Measurements from ENCODE around the gene BPTF.
"Not testable (repeated sequence)": the region's sequence is repeated elsewhere in the genome, so short reads cannot be mapped to it uniquely, and the experiment has no call there.

Gene BPTF

DNA sequence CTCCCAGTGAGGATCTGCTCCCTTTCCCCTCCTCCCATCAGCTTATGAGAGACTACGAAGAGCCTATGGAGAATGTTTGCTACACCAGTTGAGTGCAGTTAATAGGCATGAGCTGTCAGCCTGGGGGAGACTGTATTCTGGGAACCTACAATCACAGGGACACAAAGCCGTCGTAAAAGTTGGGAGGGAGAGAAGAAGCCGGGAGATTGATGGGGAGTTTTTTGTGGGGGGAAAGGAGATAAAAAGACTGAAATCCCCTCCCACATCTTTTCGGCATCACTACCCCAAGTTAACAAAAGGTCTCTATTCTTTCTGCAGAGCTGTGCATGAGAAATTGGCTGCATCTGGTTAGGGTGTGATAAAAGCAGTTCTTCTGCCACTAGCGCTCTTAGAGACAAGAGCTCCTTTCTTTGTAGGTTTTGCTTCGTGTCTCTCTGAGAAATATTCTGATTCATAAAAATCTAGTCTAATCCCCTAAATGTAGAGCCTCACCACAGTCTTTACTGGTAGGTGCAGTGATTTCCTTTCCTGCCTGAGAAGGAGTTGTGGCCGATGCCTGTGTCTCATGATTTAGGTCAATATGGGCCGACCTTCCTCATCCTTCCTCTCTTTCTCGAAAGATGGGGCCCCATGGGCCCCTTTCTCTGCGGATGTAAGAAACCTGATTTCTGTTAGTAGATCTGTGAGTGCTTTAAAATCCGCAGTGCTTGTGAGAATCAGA is 77.4 kb downstream of the BPTF start:
- DNase-seq: no peak

DNA sequence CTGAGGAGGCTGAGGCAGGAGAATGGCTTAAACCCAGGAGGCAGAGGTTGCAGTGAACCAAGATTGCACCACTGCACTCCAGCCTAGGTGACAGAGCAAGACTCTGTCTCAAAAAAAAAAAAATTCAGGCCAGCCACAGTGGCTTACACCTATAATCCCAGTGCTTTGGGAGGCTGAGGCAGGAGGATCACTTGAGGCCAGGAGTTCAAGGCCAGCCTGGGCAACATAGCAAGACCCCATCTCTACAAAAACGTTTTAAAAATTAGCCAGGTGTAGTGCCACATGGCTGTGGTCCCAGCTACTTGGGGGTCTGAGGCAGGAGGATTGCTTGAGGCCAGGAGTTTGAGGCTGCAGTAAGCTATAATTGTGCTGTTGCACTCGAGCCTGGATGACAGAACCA is 80.0 kb downstream of the BPTF start:
- DNase-seq: not testable (repeated sequence)

DNA sequence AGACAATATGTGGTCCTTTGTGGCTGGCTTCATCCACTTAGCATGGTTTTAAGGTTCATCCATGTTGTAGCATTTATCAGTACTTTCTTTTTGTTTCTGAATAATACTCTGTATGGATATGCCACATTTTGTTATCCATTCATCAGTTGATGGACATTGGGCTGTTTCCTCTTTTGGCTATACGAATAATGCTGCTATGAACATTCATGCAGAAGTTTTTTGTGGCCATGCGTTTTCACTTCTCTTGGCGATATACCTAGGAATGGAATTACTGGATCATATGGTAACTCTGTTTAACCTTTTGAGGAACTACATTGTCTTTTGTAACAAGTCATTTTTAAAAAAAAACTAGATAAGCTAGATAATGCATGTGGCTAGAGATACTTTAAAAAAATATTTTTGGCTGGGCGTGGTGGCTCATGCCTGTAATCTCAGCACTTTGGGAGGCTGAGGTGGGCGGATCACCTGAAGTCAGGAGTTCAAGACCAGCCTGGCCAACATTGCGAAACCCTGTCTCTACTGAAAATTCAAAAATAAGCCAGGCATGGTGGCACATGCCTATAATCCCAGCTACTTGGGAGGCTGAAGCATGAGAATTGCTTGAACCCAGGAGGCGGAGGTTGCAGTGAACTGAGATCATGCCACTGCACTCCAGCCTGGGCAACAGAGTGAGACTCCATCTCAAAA is 85.0 kb downstream of the BPTF start:
- DNase-seq: not testable (repeated sequence)

DNA sequence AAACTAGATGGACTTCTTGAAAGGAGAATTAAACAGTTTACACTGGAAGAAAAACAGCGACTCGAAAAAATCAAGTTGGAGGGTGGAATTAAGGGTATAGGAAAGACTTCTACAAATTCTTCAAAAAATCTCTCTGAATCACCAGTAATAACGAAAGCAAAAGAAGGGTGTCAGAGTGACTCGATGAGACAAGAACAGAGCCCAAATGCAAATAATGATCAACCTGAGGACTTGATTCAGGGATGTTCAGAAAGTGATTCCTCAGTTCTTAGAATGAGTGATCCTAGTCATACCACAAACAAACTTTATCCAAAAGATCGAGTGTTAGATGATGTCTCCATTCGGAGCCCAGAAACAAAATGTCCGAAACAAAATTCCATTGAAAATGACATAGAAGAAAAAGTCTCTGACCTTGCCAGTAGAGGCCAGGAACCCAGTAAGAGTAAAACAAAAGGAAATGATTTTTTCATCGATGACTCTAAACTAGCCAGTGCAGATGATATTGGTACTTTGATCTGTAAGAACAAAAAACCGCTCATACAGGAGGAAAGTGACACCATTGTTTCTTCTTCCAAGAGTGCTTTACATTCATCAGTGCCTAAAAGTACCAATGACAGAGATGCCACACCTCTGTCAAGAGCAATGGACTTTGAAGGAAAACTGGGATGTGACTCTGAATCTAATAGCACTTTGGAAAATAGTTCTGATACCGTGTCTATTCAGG is 85.9 kb downstream of the BPTF start:
- DNase-seq: no peak

DNA sequence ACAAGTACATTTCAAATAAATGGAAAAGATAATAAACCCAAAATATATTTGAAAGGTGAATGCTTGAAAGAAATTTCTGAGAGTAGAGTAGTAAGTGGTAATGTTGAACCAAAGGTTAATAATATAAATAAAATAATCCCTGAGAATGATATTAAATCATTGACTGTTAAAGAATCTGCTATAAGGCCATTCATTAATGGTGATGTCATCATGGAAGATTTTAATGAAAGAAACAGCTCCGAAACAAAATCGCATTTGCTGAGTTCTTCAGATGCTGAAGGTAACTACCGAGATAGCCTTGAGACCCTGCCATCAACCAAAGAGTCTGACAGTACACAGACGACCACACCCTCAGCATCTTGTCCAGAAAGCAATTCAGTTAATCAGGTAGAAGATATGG is 86.8 kb downstream of the BPTF start:
- DNase-seq: no peak

DNA sequence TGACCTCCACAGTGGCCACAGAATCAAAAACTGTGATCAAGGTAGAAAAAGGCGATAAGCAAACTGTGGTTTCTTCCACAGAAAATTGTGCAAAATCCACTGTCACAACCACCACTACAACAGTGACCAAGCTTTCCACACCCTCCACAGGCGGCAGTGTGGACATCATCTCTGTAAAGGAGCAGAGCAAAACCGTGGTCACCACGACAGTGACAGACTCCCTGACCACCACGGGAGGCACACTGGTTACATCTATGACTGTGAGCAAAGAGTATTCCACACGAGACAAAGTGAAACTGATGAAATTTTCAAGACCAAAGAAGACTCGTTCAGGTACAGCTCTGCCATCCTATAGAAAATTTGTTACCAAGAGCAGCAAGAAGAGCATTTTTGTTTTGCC is 87.4 kb downstream of the BPTF start:
- peak in 1 of 2 experiments; percentile 9 for DNase-seq

DNA sequence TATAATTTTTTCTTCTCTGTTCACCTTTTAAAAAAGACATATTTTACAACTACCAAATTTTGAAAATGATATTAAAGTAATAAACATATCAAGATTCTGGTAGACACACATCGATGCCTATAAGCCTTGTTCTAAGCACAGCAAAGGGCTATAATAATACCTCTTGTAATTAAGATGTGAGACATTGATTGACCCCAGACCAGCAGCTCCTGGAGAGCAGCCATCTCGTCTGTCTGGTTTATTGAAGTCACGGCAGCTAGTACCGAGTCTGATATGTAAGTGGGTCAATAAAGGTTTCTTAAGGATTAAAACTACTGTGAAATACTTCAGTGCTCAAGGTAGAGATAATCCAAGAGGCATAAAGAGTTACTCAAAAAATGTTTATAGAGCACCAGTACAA is 94.9 kb downstream of the BPTF start:
- no peak for DNase-seq

DNA sequence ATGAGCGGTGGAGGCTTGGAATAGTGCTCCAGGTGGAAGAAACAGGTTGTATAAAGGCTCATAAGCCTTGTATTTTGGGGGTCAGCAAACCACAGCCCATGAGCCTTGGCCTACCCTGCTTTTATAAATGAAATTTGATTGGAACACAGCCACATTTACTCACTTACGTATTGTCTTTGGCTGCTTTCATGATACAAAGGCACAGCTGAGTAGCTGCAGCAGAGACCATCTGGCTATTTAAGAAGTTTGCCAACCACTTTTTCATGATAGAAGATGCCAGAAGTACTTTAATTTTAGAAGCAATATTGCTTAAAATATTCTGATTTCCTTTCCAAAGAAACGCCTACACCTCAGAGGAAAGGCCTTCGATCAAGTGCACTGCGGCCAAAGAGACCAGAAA is 97.2 kb downstream of the BPTF start:
- no peak for DNase-seq

DNA sequence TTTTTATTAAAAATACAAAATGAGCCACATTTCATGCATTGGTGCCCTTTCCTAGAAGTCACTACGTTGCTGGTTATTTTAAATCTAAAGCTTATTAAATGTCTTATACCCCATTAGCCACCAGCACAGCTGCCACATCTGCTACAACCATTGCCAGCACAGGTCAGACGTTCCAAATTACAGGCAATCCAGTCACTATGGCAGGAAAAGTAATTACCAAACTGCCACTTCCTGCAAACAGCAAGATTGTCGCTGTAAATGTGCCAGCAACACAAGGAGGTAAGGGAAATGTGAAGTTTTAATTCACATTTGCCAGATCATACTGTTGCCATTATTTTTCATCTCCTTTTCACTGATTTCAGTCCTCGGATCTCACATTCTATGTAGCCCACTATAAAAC is 103.5 kb downstream of the BPTF start:
- not testable (repeated sequence) for DNase-seq

DNA sequence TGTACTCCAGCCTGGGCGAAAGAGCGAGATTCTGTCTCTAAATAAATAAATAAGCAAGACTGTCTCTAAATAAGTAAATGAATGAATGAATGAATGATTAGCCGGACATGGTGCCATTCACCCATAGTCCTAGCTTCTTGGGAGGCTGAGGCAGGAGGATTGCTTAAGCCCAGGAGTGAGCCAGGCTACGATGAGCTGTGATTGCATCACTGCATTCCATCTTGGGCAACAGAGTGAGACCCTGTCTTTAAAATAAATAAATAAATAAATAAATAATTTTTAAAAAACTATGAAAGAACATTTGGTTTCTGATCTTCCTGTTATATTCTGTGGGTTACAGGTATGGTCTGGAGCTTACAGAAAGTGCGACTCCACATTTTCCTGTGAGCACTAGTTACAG is 105.9 kb downstream of the BPTF start:
- DNase-seq: no peak

DNA sequence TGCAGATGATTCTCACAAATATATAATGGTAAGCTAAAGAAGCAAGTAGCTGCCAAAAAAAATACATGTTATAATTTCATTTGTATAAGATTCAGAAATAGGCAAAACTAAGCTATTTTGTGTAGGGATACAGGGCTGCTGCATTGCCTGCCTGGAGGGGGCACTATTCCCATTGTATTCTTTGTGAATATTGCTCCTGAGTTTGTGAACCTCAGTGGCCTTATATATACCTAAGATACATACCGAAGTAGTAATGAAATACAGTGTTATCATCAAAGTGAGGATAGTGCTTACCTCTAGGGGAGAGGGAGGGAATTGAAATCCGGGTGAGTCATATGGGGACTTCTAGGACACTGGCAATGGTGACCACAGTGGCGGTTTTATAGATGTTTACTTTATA is 117.5 kb downstream of the BPTF start:
- no peak for DNase-seq

DNA sequence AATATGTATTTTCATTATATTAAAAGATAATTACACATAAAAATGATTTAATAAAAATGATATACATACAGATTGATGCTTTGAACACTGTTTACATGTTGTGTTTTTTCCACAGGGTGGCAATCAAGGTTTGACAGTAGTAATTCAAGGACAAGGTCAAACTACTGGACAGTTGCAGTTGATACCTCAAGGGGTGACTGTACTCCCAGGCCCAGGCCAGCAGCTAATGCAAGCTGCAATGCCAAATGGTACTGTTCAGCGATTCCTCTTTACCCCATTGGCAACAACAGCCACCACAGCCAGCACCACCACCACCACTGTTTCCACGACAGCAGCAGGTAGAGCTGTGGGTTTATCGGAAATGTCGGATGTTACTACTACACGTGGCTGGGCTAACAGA is 118.7 kb downstream of the BPTF start:
- no peak for DNase-seq

DNA sequence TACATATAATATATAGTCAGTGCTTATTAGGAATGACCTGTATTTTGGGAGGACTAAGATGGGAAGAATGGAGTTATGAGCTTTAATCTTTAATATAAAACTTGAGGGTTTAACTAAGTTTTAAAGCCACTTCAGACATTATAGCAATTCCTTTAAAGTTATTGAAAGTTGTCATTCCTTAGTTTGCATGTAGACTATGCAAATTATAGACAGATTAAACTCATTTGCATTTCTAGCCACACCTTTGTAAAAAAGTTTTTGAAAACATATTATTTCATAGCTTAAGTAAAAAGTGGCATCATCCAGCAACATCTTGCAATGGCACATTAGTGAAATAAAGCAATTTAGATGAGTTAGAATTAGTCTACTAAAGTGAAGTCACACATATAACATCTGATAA is 121.2 kb downstream of the BPTF start:
- DNase-seq: no peak

DNA sequence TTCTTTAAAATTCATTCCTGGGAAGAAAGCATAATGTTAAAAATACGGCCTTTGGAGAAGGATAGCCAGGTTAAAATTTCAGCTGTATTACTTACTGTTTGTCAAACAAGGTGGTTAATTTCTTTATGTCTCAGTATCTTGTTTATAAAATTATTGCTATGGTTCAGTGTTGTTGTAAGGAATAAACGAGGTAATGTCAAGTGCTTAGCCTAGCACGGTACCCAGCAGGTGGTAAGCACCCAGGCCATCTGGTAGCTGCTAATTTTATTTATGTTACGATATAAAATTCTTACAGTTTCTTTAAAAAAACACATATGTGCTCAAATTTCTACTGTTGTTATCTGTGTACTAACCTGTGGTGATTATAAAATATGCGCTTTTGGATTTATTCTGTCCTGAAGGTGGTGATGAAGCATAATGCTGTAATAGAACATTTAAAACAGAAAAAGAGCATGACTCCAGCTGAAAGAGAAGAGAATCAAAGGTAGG is 122.1 kb downstream of the BPTF start:
- DNase-seq: no peak

DNA sequence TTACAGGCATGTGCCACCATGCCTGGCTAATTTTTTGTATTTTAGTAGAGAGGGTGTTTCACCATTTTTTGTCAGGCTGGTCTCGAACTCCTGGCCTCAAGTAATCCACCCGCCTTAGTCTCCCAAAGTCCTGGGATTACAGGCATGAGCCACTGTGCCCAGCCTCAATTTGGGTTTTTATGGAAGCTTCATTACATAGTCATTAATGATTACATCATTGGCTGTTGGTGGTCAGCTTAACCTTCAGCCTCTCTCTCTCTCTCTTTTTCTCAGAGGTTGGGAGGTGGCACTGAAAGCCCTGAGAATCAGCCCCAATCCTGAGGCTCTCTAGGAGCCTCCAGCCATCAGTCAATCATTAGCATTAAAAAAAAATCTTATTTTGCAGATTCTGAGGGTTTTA is 125.6 kb downstream of the BPTF start:
- no peak for DNase-seq

DNA sequence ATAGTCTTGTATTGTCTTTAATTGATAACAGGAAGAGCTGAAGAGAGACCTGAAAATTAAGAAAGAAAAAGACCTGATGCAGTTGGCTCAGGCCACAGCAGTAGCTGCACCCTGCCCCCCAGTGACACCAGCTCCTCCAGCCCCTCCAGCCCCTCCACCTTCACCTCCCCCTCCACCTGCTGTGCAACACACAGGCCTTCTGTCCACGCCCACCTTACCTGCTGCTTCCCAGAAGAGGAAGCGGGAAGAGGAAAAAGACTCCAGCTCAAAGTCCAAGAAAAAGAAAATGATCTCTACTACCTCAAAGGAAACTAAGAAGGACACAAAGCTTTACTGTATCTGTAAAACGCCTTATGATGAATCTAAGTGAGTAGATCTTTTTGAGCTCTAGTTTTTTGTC is 134.2 kb downstream of the BPTF start:
- DNase-seq: no peak

DNA sequence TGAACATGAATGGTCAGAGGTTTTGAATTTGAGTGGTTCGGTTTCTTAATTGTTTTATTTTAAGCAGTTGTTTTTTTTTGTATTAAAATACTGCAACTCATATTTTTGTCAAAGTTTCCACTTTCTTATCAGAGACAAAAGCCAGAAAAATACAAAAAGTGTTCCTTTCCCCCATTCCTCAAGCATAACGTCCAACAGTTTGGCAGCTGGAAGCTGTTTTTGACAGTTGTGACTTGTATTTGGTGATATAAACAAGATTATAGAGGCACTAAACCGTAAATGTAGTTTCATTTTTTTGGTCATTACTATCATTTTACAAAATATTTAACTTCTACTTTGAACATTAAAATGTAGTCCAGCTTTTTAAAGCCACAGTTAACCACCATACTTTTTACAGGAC is 135.0 kb downstream of the BPTF start:
- DNase-seq: not testable (repeated sequence)

DNA sequence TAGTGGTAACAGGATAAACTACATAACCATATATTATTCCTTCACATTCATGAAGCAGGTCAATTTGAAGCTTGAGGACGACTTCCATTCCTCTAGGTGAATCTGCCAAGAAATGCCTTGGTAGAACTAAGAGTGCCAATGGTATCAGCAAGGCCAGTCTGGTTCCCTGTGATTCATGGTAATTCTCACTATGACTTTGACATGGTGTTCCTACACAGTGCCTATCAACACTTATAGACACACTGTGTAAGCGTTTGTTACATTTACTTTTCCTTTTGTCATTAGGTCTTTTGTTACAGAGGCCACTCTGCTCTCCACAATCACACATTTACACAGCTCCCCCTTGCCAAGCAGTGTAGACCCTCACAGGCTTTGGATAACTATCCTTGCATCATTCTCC is 136.9 kb downstream of the BPTF start:
- DNase-seq: not testable (repeated sequence)

DNA sequence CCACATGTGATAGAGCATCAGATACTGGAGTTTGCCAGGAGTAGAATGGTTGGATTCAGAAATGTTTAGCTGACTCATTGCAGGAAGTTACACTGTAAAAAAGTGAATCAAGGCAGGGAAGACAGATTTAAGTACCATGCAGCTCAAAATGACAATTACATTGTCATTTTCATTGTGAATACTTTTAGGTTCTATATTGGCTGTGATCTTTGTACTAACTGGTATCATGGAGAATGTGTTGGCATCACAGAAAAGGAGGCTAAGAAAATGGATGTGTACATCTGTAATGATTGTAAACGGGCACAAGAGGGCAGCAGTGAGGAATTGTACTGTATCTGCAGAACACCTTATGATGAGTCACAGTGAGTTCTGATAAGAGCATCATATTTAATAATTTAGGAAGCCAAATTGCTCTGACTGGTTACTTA is 137.9 kb downstream of the BPTF start:
- DNase-seq: peak; percentile 60 to 74

DNA sequence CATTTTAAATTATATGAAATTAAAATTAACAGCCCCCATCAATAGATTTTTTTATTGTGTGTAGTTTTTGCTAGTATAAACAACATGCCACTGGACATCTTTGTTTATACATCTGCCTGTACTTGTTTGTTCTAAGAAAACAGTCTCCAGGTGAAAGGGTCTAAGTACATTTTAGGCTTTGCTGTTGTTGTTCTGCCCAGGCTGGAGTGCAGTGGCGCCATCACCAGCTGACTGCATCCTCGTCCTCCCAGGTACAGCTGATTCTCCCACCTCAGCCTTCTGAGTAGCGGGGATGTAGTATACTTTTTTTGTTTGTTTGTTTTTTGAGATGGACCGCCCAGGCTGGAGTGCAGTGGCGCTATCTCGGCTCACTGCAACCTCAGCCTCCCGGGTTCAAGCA is 145.5 kb downstream of the BPTF start:
- no peak for DNase-seq

DNA sequence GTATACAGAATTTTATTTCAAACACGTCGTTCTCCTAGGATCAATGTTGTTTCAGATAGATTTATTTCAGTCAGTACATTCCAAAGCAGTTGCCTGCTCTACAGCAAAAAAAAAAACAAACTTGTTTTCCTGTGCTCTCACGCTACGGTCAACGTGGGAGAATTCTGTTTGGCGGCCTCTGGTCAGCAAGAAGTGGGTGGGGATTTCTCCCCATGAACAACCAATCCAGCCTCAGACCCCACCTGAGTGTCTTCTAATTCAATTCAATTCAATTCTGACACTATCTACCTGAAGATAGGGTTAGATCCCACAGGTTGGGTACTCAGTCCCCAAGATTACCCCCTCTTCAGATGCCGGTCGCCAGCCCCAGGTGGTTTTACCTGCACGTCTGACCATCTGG is 148.9 kb downstream of the BPTF start:
- no peak for DNase-seq

DNA sequence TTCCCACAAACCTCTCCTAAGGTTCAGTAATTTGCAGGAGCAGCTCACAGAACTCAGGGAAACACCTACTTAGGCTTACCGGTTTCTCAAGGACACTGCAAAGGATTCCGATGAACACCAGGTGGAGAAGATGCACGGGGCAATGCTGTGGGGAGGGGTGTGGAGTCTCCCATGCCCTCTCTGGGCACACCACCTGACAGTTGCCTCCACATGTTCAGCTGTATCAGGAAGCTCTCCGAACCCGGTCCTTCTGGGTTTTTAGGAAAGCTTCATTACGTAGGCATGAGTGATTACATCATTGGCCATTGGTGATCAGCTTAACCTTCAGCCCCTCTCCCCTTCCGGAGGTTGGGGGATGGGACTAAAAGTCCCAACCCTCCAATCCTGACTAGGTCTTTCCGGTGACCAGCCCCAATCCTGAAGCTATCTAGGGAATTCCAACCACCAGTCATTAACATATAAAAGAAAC is 149.3 kb downstream of the BPTF start:
- DNase-seq: no peak

DNA sequence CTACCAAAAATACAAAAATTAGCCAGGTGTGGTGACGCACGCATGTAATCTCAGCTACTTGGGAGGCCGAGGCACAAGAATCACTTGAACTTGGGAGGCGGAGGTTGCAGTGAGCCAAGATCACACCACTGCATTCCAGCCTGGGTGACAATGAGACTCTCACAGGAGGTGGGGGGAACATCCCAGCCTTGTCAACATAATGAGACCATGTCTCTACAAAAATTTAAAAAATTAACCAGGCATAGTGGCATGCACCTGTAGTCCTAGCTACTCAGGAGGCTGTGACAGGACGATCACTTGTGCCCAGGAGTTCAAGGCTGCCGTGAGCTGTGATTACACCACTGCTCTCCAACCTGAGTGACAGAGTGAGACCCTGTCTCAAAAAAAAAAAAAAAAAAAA is 151.0 kb downstream of the BPTF start:
- not testable (repeated sequence) for DNase-seq

DNA sequence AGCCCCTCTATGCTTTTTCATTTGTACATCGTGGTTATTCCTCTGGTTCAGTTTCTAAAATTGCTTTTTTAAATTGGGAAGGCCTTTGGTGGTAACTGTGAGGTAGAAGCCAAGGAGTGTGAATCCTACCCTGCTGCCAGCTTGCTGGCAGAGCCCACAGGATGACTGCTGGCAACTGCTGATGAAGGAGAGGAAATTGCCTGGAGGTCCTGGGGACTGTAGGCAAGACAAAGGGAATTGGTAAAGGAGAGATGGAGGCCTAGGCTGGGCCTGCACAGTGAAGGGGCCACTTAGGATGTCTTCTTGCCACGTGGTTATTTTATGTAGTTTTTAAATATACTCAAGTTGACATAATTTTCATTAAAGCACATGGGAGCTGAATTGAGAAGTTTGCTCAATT is 155.2 kb downstream of the BPTF start:
- DNase-seq: no peak
